Adrenal gland (tissue), 5 donors: ENCODE results near the gene PRSS53.

ENCODE experiments used
- POLR2A ChIP-seq, 2 donors: fragments of 450-650 bp; IDR thresholded peaks; one replicate each; pipeline ENCODE4 v1.6.1; 2017; ENCODE audit warnings: antibody characterized with exemption in 2 of 2, mild to moderate bottlenecking in 2 of 2, moderate library complexity in 1 of 2
- TF ChIP-seq, protein P1 (sequence below), 6 experiments: fragments of 450-650 bp in 4 of 6; fragments of 200-600 bp in 2 of 6; sonication (generic) in 1 of 6; IDR thresholded peaks; 1 replicate in 5 of 6; 2 replicates in 1 of 6; pipeline versions ENCODE4 v1.5.1 to v1.8.0; 2016 to 2021; ENCODE audit warnings: antibody characterized with exemption in 6 of 6, mild to moderate bottlenecking in 2 of 6, moderate library complexity in 1 of 6
- donor health status: DM: no; HTN: no; CAD: no.

DNA sequence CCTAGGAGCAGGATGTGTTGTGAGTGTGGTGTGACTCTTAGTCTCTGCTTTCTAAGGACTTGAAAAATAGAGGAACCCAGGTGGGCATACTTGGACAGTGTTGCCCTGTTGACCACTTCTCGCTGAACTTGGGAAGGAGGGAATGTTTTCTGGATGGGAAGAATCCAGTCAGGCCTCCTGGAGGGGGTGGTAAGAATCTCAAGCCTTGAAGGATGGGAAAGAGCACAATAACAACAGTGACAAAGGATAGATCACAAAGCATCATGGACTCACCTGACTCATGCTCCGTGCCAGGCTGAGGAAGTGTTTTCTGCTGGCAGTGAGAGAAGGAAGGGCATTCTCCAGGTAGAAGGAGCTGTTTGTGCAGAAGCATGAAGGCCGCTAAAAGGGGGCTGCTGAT, 37.1 kb upstream of the PRSS53 start:
- TF ChIP-seq POLR2A (IDR thresholded peaks at IDR 0.05): no peak
- TF ChIP-seq, protein P1, sequence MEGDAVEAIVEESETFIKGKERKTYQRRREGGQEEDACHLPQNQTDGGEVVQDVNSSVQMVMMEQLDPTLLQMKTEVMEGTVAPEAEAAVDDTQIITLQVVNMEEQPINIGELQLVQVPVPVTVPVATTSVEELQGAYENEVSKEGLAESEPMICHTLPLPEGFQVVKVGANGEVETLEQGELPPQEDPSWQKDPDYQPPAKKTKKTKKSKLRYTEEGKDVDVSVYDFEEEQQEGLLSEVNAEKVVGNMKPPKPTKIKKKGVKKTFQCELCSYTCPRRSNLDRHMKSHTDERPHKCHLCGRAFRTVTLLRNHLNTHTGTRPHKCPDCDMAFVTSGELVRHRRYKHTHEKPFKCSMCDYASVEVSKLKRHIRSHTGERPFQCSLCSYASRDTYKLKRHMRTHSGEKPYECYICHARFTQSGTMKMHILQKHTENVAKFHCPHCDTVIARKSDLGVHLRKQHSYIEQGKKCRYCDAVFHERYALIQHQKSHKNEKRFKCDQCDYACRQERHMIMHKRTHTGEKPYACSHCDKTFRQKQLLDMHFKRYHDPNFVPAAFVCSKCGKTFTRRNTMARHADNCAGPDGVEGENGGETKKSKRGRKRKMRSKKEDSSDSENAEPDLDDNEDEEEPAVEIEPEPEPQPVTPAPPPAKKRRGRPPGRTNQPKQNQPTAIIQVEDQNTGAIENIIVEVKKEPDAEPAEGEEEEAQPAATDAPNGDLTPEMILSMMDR (IDR thresholded peaks at IDR 0.05): no peak
